ENCODE measurements around the gene ADCY2.

Gene ADCY2

GRCh38 chr5:7877851-7878250, 481.9 kb downstream of the ADCY2 start:
- no peak for DNase-seq

GRCh38 chr5:7878381-7878873, 482.5 kb downstream of the ADCY2 start:
- DNase-seq, result no peak

Measured in CD4-positive, alpha-beta T cell treated with Interleukin-10 for 1 hour (primary cell).